NCI-H146 treated with DMSO at 0.1 percent for 48 hours (cell line): ENCODE data around the gene PDZRN4.

Source experiments
- DNase-seq: peaks from one replicate; lab custom pipeline; 2025; ENCODE audit not compliant: unreplicated experiment; lab: John Stamatoyannopoulos, UW

Gene PDZRN4

GRCh38 chr12:41443690-41444089 is 255.6 kb downstream of the PDZRN4 start:
- no peak for DNase-seq

GRCh38 chr12:41452838-41453407 is 264.8 kb downstream of the PDZRN4 start:
- no peak for DNase-seq

- DNase-seq: no peak
Observed at GRCh38 chr12:41453409-41453808, 265.3 kb downstream of the PDZRN4 start.

- no peak for DNase-seq
Observed at GRCh38 chr12:41459111-41459905, 271.2 kb downstream of the PDZRN4 start.

GRCh38 chr12:41459906-41460214 is 271.7 kb downstream of the PDZRN4 start:
- no peak for DNase-seq

- DNase-seq: no peak
Observed at GRCh38 chr12:41460906-41461305, 272.8 kb downstream of the PDZRN4 start.

GRCh38 chr12:41462312-41462711 is 274.2 kb downstream of the PDZRN4 start:
- no peak for DNase-seq

- no peak for DNase-seq
Observed at GRCh38 chr12:41465526-41465925, 277.4 kb downstream of the PDZRN4 start.

GRCh38 chr12:41466300-41466699 is 278.2 kb downstream of the PDZRN4 start:
- DNase-seq: no peak

GRCh38 chr12:41466802-41467201 is 278.7 kb downstream of the PDZRN4 start:
- no peak for DNase-seq

GRCh38 chr12:41467591-41468325 is 279.6 kb downstream of the PDZRN4 start:
- no peak for DNase-seq

- DNase-seq: no peak
Observed at GRCh38 chr12:41468341-41468740, 280.2 kb downstream of the PDZRN4 start.

- DNase-seq: no peak
Observed at GRCh38 chr12:41468756-41469155, 280.6 kb downstream of the PDZRN4 start.

- DNase-seq: peak; percentile 80
Observed at GRCh38 chr12:41473441-41473840, 285.3 kb downstream of the PDZRN4 start.

- DNase-seq: no peak
Observed at GRCh38 chr12:41474001-41474400, 285.9 kb downstream of the PDZRN4 start.

GRCh38 chr12:41476499-41477439 is 288.6 kb downstream of the PDZRN4 start:
- peak; percentile 78 for DNase-seq

GRCh38 chr12:41479426-41479825 is 291.3 kb downstream of the PDZRN4 start:
- peak; percentile 31 for DNase-seq

- no peak for DNase-seq
Observed at GRCh38 chr12:41485203-41485602, 297.1 kb downstream of the PDZRN4 start.

- DNase-seq: no peak
Observed at GRCh38 chr12:41486718-41487117, 298.6 kb downstream of the PDZRN4 start.

GRCh38 chr12:41496009-41496408 is 307.9 kb downstream of the PDZRN4 start:
- no peak for DNase-seq

GRCh38 chr12:41497409-41497808 is 309.3 kb downstream of the PDZRN4 start:
- DNase-seq: no peak
